WTC11 (cell line): ENCODE data around the gene NFATC1. TPM values are rescaled to one million over a fixed set of nuclear protein-coding genes. Genes with fewer than 3 reads are reported as not detected.

ENCODE experiments used
- ATAC-seq: fragments of 200-7000 bp; cut with Tn5 transposase; 2 replicates; pipeline ENCODE4 v1.10.0; 2021; ENCODE audit warnings: mild to moderate bottlenecking, moderate library complexity
- CTCF ChIA-PET: fragments of 300-600 bp; sonication (Branson Sonifier 250); formaldehyde crosslinking; loops from one replicate; lab custom pipeline; 2021; ENCODE audit warnings: antibody characterized with exemption; lab: Charles Lee
- POLR2A ChIA-PET: fragments of 350-600 bp; sonication (Branson Sonifier 250); formaldehyde crosslinking; loops from one replicate; lab custom pipeline; 2021; ENCODE audit warnings: antibody characterized with exemption; lab: Charles Lee
- DNase-seq: peaks from one replicate; pipeline ENCODE4 v3.0.0; 2021; ENCODE audit warnings: low spot score
- H3K27ac Mint-ChIP-seq: 2 replicates; pipeline ENCODE4 v1.8.0; 2021; ENCODE audit warnings: mixed read lengths
- H3K27me3 Mint-ChIP-seq: 2 replicates; pipeline ENCODE4 v1.8.0; 2021; ENCODE audit warnings: low read depth, mild to moderate bottlenecking, moderate library complexity, mixed read lengths
- H3K36me3 Mint-ChIP-seq: 2 replicates; pipeline ENCODE4 v1.8.0; 2021; ENCODE audit warnings: mixed read lengths
- H3K4me1 Mint-ChIP-seq: 2 replicates; pipeline ENCODE4 v1.8.0; 2022; ENCODE audit warnings: mixed read lengths
- H3K4me3 Mint-ChIP-seq: 2 replicates; pipeline ENCODE4 v1.8.0; 2021; ENCODE audit warnings: mild to moderate bottlenecking, moderate library complexity, mixed read lengths
- H3K9me3 Mint-ChIP-seq: 2 replicates; pipeline ENCODE4 v1.8.0; 2021; ENCODE audit warnings: mixed read lengths
- ELF4 ChIP-seq: sonication (generic); formaldehyde crosslinking; IDR thresholded peaks from 2 replicates; pipeline ENCODE4 v1.8.1; 2022; ENCODE audit warnings: low read depth, mild to moderate bottlenecking, moderate library complexity, missing genetic modification reagents
- JAZF1 ChIP-seq: fragments of 250-450 bp; sonication (Bioruptor Pico); IDR thresholded peaks from 2 replicates; pipeline ENCODE4 v1.9.0; 2021; ENCODE audit warnings: moderate library complexity, mild to moderate bottlenecking, inconsistent platforms
- KAT7 ChIP-seq: sonication (generic); formaldehyde crosslinking; IDR thresholded peaks from 2 replicates; pipeline ENCODE4 v1.8.1; 2023; ENCODE audit warnings: missing genetic modification reagents, mild to moderate bottlenecking, borderline replicate concordance
- MXD4 ChIP-seq: fragments of 250-450 bp; sonication (Bioruptor Pico); IDR thresholded peaks from 2 replicates; pipeline ENCODE4 v1.8.0; 2021; ENCODE audit warnings: mild to moderate bottlenecking, moderate library complexity, borderline replicate concordance
- PRRX2 ChIP-seq: fragments of 250-450 bp; sonication (Bioruptor Pico); IDR thresholded peaks from 2 replicates; pipeline ENCODE4 v1.8.0; 2021; ENCODE audit warnings: mild to moderate bottlenecking
- RELA ChIP-seq: sonication (generic); formaldehyde crosslinking; IDR thresholded peaks from 2 replicates; pipeline ENCODE4 v1.8.1; 2022; ENCODE audit warnings: missing genetic modification reagents, mild to moderate bottlenecking, borderline replicate concordance
- TCF7 ChIP-seq: sonication (generic); formaldehyde crosslinking; IDR thresholded peaks from 2 replicates; pipeline ENCODE4 v1.8.0; 2022; ENCODE audit warnings: mild to moderate bottlenecking, low read depth, missing genetic modification reagents, moderate library complexity
- TEAD4 ChIP-seq: sonication (generic); formaldehyde crosslinking; IDR thresholded peaks from 2 replicates; pipeline ENCODE4 v1.8.0; 2022; ENCODE audit warnings: mild to moderate bottlenecking, missing genetic modification reagents
- TP53 ChIP-seq: sonication (generic); formaldehyde crosslinking; IDR thresholded peaks from 2 replicates; pipeline ENCODE4 v1.8.1; 2023; ENCODE audit warnings: mild to moderate bottlenecking, missing genetic modification reagents
- ZNF263 ChIP-seq: sonication (generic); formaldehyde crosslinking; IDR thresholded peaks from 2 replicates; pipeline ENCODE4 v1.8.1; 2022; ENCODE audit warnings: low read depth, mild to moderate bottlenecking, moderate library complexity, missing genetic modification reagents
- ZNF416 ChIP-seq: fragments of 250-450 bp; sonication (Bioruptor Pico); IDR thresholded peaks from 2 replicates; pipeline ENCODE4 v1.9.0; 2021; ENCODE audit warnings: mild to moderate bottlenecking, inconsistent platforms
- ZNF671 ChIP-seq: fragments of 250-450 bp; sonication (Bioruptor Pico); IDR thresholded peaks from 2 replicates; pipeline ENCODE4 v1.8.0; 2021; ENCODE audit warnings: mild to moderate bottlenecking
- total RNA-seq: library from RNA; stranded (reverse); gene quantifications from 3 replicates; pipeline ENCODE4 v1.2.3, GENCODE V29; 2021
- TF ChIP-seq, protein P1 (sequence below): sonication (generic); formaldehyde crosslinking; IDR thresholded peaks from 2 replicates; pipeline ENCODE4 v1.8.0; 2022; ENCODE audit warnings: mild to moderate bottlenecking, missing genetic modification reagents
- TF ChIP-seq, protein P2 (sequence below): sonication (generic); formaldehyde crosslinking; IDR thresholded peaks from 2 replicates; pipeline ENCODE4 v1.8.0; 2022; ENCODE audit warnings: mild to moderate bottlenecking, missing genetic modification reagents
- TF ChIP-seq, protein P3 (sequence below): sonication (generic); formaldehyde crosslinking; IDR thresholded peaks from 2 replicates; pipeline ENCODE4 v1.8.1; 2022; ENCODE audit warnings: low read depth, missing genetic modification reagents, borderline replicate concordance
- TF ChIP-seq, protein P4 (sequence below): sonication (generic); formaldehyde crosslinking; IDR thresholded peaks from 2 replicates; pipeline ENCODE4 v1.8.1; 2022; ENCODE audit warnings: low read depth, mild to moderate bottlenecking, moderate library complexity, missing genetic modification reagents, borderline replicate concordance
- TF ChIP-seq, protein P5 (sequence below): sonication (generic); formaldehyde crosslinking; IDR thresholded peaks from 2 replicates; pipeline ENCODE4 v1.8.1; 2022; ENCODE audit warnings: mild to moderate bottlenecking, missing genetic modification reagents, moderate library complexity, borderline replicate concordance
- TF ChIP-seq, protein P6 (sequence below): sonication (generic); formaldehyde crosslinking; IDR thresholded peaks from 2 replicates; pipeline ENCODE4 v1.8.1; 2023; ENCODE audit warnings: mild to moderate bottlenecking, moderate library complexity, missing genetic modification reagents

NFATC1 gene
- total RNA-seq, 1 experiment from 2014 or later, result 20.2 TPM

DNA sequence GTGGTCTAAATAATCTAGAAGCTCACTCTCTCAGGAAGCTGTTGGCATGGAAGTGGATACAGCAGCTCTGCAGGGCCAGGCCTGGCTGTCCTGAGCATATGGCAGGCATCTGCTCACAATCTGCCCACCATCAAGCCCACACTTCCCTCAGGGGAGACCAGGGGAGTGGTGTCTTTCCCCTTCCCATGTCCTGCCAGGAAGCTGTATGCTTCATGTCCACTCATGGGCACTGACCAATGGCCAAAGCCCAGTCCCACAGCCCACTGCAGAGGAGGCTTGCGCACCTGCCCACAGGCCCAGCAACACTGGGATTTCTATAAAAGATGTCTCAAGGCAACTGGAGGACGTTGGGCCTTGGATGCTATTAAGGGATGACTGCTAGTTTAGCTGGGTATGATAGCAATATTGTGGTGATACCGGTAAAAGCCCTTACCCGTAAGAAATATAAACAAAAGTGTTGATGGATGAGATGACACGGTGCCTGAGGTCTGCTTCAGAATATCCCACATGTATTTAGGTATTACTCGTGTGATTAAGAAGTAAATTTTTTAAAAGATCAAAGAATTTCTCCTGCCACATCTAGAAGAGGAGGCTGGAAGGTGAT is 177.2 kb downstream of the NFATC1 start (continued):
- TF ChIP-seq, protein P1, sequence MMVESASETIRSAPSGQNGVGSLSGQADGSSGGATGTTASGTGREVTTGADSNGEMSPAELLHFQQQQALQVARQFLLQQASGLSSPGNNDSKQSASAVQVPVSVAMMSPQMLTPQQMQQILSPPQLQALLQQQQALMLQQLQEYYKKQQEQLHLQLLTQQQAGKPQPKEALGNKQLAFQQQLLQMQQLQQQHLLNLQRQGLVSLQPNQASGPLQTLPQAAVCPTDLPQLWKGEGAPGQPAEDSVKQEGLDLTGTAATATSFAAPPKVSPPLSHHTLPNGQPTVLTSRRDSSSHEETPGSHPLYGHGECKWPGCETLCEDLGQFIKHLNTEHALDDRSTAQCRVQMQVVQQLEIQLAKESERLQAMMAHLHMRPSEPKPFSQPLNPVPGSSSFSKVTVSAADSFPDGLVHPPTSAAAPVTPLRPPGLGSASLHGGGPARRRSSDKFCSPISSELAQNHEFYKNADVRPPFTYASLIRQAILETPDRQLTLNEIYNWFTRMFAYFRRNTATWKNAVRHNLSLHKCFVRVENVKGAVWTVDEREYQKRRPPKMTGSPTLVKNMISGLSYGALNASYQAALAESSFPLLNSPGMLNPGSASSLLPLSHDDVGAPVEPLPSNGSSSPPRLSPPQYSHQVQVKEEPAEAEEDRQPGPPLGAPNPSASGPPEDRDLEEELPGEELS (CRISPR knock-in tag), result no peak
- TF ChIP-seq PRRX2 (CRISPR knock-in tag), result no peak
- no peak for TF ChIP-seq MXD4
- no peak for TF ChIP-seq ZNF263
- TF ChIP-seq, protein P2, sequence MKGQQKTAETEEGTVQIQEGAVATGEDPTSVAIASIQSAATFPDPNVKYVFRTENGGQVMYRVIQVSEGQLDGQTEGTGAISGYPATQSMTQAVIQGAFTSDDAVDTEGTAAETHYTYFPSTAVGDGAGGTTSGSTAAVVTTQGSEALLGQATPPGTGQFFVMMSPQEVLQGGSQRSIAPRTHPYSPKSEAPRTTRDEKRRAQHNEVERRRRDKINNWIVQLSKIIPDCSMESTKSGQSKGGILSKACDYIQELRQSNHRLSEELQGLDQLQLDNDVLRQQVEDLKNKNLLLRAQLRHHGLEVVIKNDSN (CRISPR knock-in tag), result no peak
- no peak for TF ChIP-seq ELF4 (CRISPR knock-in tag)
- TF ChIP-seq JAZF1 (CRISPR knock-in tag), result no peak
- no peak for TF ChIP-seq TCF7
- TF ChIP-seq, all 79 proteins: peak for 0

DNA sequence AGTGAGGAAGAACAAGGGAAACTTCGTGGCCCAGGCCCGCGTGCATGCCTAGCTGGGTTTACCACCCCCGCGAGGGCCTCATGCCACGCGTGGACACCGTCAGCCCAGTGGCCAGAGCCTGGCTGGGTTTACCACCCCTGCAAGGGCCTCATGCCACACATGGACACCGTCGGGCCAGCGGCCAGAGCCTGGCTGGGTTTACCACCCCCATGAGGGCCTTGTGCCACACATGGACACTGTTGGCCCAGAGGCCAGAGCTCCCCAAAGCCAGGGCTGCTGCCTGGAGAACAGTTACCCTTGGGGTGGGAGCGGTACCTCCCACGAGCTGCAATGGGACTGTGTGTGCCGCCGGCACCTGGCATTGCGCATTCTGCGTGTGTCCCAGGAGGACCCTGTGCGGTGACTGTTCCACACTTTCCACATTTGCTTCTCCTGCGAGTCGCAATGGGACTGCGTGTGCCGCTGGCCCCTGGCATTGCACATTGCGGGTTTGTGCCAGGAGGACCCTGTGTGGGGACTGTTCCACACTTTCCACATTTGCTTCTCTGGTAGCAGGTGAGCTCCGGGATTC is 178.3 kb downstream of the NFATC1 start:
- no peak for TF ChIP-seq RELA (CRISPR knock-in tag)
- no peak for TF ChIP-seq ZNF416 (CRISPR knock-in tag)
- TF ChIP-seq, protein P3, sequence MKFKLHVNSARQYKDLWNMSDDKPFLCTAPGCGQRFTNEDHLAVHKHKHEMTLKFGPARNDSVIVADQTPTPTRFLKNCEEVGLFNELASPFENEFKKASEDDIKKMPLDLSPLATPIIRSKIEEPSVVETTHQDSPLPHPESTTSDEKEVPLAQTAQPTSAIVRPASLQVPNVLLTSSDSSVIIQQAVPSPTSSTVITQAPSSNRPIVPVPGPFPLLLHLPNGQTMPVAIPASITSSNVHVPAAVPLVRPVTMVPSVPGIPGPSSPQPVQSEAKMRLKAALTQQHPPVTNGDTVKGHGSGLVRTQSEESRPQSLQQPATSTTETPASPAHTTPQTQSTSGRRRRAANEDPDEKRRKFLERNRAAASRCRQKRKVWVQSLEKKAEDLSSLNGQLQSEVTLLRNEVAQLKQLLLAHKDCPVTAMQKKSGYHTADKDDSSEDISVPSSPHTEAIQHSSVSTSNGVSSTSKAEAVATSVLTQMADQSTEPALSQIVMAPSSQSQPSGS (CRISPR knock-in tag), result no peak
- TF ChIP-seq TEAD4 (CRISPR knock-in tag), result no peak
- TF ChIP-seq, protein P4, sequence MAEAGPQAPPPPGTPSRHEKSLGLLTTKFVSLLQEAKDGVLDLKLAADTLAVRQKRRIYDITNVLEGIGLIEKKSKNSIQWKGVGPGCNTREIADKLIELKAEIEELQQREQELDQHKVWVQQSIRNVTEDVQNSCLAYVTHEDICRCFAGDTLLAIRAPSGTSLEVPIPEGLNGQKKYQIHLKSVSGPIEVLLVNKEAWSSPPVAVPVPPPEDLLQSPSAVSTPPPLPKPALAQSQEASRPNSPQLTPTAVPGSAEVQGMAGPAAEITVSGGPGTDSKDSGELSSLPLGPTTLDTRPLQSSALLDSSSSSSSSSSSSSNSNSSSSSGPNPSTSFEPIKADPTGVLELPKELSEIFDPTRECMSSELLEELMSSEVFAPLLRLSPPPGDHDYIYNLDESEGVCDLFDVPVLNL (CRISPR knock-in tag), result no peak
- TF ChIP-seq ZNF671, result no peak
- ATAC-seq, result no peak
- H3K36me3 Mint-ChIP-seq, result peaks cover 11% of the 10 kb centered on the region
- no peaks in the 10 kb centered on the region for H3K27me3 Mint-ChIP-seq
- no peak overlapping the region for H3K27ac Mint-ChIP-seq
- no peak for DNase-seq
- H3K4me3 Mint-ChIP-seq, result no peak overlapping the region
- H3K9me3 Mint-ChIP-seq, result peaks cover 17% of the 10 kb centered on the region
- H3K4me1 Mint-ChIP-seq, result peaks cover 6% of the 10 kb centered on the region; the same call in 1 of the 2 replicates
- CTCF ChIA-PET, result no interaction called here
- POLR2A ChIA-PET, result no interaction called here

DNA sequence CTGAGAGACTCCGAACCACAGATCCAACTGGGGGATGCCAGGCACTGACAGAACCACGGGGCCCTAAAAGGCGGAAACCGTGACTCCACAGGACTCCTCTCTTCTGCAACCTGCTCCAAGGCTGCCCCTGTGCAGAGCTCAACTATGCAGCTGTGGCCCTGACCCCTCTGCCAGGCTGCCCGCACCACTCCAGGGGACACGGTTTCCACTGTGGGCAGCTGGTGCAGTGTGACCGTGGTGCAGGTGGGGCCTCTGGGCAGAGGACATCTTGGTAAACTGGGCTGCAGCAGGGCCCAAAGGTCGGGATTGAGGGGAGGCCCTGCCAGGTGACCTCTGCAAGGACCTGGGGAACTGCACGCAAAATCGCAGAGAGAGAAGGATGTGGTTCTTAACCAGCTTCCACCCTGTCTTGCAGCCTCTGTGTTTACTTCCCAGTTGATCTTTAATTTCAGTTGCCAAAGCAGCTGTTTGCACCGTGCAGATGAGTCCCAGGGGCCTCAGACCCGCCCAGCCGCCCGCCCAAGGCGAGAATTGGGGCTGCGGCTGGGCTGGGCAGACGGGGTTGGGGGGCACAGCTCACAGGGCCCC is 179.3 kb downstream of the NFATC1 start:
- CTCF ChIA-PET, result no interaction called here
- peaks cover 11% of the 10 kb centered on the region for H3K36me3 Mint-ChIP-seq

More for the DNA sequence above, 179.3 kb downstream of the NFATC1 start:
- H3K27ac Mint-ChIP-seq, result no peak overlapping the region
- no peak for ATAC-seq
- no peak overlapping the region for H3K4me3 Mint-ChIP-seq
- POLR2A ChIA-PET, result no interaction called here
- H3K4me1 Mint-ChIP-seq, result 0 out of 2 replicates have a peak, but pooled peaks cover 6% of the 10 kb centered on the region
- H3K27me3 Mint-ChIP-seq, result no peaks in the 10 kb centered on the region
- TF ChIP-seq KAT7 (CRISPR knock-in tag) (no peak), TP53 (CRISPR knock-in tag) (no peak)
- TF ChIP-seq, protein P5, sequence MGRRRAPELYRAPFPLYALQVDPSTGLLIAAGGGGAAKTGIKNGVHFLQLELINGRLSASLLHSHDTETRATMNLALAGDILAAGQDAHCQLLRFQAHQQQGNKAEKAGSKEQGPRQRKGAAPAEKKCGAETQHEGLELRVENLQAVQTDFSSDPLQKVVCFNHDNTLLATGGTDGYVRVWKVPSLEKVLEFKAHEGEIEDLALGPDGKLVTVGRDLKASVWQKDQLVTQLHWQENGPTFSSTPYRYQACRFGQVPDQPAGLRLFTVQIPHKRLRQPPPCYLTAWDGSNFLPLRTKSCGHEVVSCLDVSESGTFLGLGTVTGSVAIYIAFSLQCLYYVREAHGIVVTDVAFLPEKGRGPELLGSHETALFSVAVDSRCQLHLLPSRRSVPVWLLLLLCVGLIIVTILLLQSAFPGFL (CRISPR knock-in tag), result no peak
- TF ChIP-seq, protein P6, sequence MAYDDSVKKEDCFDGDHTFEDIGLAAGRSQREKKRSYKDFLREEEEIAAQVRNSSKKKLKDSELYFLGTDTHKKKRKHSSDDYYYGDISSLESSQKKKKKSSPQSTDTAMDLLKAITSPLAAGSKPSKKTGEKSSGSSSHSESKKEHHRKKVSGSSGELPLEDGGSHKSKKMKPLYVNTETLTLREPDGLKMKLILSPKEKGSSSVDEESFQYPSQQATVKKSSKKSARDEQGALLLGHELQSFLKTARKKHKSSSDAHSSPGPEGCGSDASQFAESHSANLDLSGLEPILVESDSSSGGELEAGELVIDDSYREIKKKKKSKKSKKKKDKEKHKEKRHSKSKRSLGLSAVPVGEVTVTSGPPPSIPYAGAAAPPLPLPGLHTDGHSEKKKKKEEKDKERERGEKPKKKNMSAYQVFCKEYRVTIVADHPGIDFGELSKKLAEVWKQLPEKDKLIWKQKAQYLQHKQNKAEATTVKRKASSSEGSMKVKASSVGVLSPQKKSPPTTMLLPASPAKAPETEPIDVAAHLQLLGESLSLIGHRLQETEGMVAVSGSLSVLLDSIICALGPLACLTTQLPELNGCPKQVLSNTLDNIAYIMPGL (CRISPR knock-in tag), result no peak
- TF ChIP-seq, protein P1 (CRISPR knock-in tag), result no peak
- peaks cover 17% of the 10 kb centered on the region for H3K9me3 Mint-ChIP-seq
- no peak for DNase-seq
